HepG2 (cell line): ENCODE results near the gene FSCN2. TPM values are rescaled to one million over a fixed set of nuclear protein-coding genes. Genes with fewer than 3 reads are reported as not detected.

Experiments used
- BRCA1 ChIP-seq: sonication (generic); formaldehyde crosslinking; IDR thresholded peaks from 2 replicates; pipeline ENCODE4 v1.4.0; 2020; ENCODE audit warnings: missing genetic modification reagents
- CEBPG ChIP-seq: IDR thresholded peaks from 2 replicates; pipeline ENCODE4 v1.6.1; 2016
- CHCHD3 ChIP-seq: sonication (generic); formaldehyde crosslinking; IDR thresholded peaks from 2 replicates; pipeline ENCODE4 v1.8.0; 2022; ENCODE audit warnings: mild to moderate bottlenecking, missing genetic modification reagents, moderate library complexity
- FOXC1 ChIP-seq: sonication (generic); formaldehyde crosslinking; IDR thresholded peaks from 2 replicates; pipeline ENCODE4 v1.8.0; 2022; ENCODE audit warnings: mild to moderate bottlenecking, missing genetic modification reagents, borderline replicate concordance
- GATA4 ChIP-seq: sonication (generic); IDR thresholded peaks from 2 replicates; pipeline ENCODE4 v1.6.1; 2016; ENCODE audit warnings: antibody characterized with exemption, low read depth, borderline replicate concordance
- HOXA3 ChIP-seq: sonication (generic); formaldehyde crosslinking; IDR thresholded peaks from 2 replicates; pipeline ENCODE4 v1.5.0; 2020; ENCODE audit warnings: missing genetic modification reagents
- MBNL3 ChIP-seq: fragments of 250-450 bp; sonication (Bioruptor Pico); conservative IDR thresholded peaks from 2 replicates; pipeline ENCODE4 v1.8.0; 2022; ENCODE audit warnings: mild to moderate bottlenecking, inconsistent platforms
- MTA1 ChIP-seq: sonication (generic); formaldehyde crosslinking; IDR thresholded peaks from 2 replicates; pipeline ENCODE4 v1.4.0; 2020; ENCODE audit warnings: missing genetic modification reagents, mild to moderate bottlenecking, borderline replicate concordance
- PCBP1 ChIP-seq: fragments of 200-400 bp; formaldehyde crosslinking; IDR thresholded peaks from 2 replicates; pipeline ENCODE4 v1.6.1; 2017; ENCODE audit warnings: mild to moderate bottlenecking, low read depth, low read length, borderline replicate concordance
- RXRA ChIP-seq: sonication (generic); formaldehyde crosslinking; IDR thresholded peaks from 2 replicates; pipeline ENCODE4 v1.5.1; 2020; ENCODE audit warnings: missing genetic modification reagents
- STAT5B ChIP-seq: sonication (generic); formaldehyde crosslinking; IDR thresholded peaks from 2 replicates; pipeline ENCODE4 v1.4.0; 2020; ENCODE audit warnings: missing genetic modification reagents
- TOE1 ChIP-seq: sonication (generic); formaldehyde crosslinking; IDR thresholded peaks from 2 replicates; pipeline ENCODE4 v1.4.0; 2020; ENCODE audit warnings: mild to moderate bottlenecking, missing genetic modification reagents
- ZNF510 ChIP-seq: sonication (generic); formaldehyde crosslinking; IDR thresholded peaks from 2 replicates; pipeline ENCODE4 v1.4.0; 2020; ENCODE audit warnings: low read depth, mild to moderate bottlenecking, missing genetic modification reagents
- ZNF563 ChIP-seq: sonication (generic); formaldehyde crosslinking; IDR thresholded peaks from 2 replicates; pipeline ENCODE4 v1.8.0; 2022; ENCODE audit warnings: mild to moderate bottlenecking, moderate library complexity, missing genetic modification reagents
- polyA plus RNA-seq, 8 experiments: library from polyadenylated mRNA; depleted of rRNA in 3 of 8; stranded (reverse) in 7 of 8; unstranded in 1 of 8; fragments of >200 nt; fragmentation: Illumina TruSeq in 4 of 8; extraction: Trizol in 4 of 8; gene quantifications; 2 replicates each; pipeline versions ENCODE4 v1.2.1 to v1.2.3, GENCODE V29; 2011 to 2016; ENCODE audit warnings: low read depth in 4 of 8, missing spikeins in 1 of 8, mixed read lengths in 1 of 8; ENCODE audit not compliant: insufficient read depth in 1 of 8
- total RNA-seq, 5 experiments: library from RNA; depleted of rRNA; stranded (reverse); fragments of >200 nt; fragmentation: Illumina TruSeq; extraction: Trizol; gene quantifications; 2 replicates each; pipeline ENCODE4 v1.2.3, GENCODE V29; 2016; ENCODE audit warnings: low read depth in 1 of 5
- TF ChIP-seq, protein P1 (sequence below): sonication (generic); formaldehyde crosslinking; IDR thresholded peaks from 2 replicates; pipeline ENCODE4 v1.5.1; 2020; ENCODE audit warnings: missing genetic modification reagents, mild to moderate bottlenecking, borderline replicate concordance
- TF ChIP-seq, protein P2 (sequence below): sonication (generic); formaldehyde crosslinking; IDR thresholded peaks from 2 replicates; pipeline ENCODE4 v1.9.0; 2021; ENCODE audit warnings: missing genetic modification reagents, borderline replicate concordance
- TF ChIP-seq, protein P3 (sequence below): sonication (generic); formaldehyde crosslinking; IDR thresholded peaks from 2 replicates; pipeline ENCODE4 v1.4.0; 2020; ENCODE audit warnings: missing genetic modification reagents
- TF ChIP-seq, protein P4 (sequence below): sonication (generic); formaldehyde crosslinking; conservative IDR thresholded peaks from 2 replicates; pipeline ENCODE4 v1.8.0; 2022; ENCODE audit warnings: missing genetic modification reagents
- TF ChIP-seq, protein P5 (sequence below): sonication (generic); formaldehyde crosslinking; conservative IDR thresholded peaks from 2 replicates; pipeline ENCODE4 v1.4.0; 2020; ENCODE audit warnings: missing genetic modification reagents

Gene FSCN2
- total and polyA plus RNA-seq, 2 of the 13 experiments (the other 11 are each of a cell fraction or from before 2014, with no cell fraction given), result 0.09 TPM; not detected in 1

DNA sequence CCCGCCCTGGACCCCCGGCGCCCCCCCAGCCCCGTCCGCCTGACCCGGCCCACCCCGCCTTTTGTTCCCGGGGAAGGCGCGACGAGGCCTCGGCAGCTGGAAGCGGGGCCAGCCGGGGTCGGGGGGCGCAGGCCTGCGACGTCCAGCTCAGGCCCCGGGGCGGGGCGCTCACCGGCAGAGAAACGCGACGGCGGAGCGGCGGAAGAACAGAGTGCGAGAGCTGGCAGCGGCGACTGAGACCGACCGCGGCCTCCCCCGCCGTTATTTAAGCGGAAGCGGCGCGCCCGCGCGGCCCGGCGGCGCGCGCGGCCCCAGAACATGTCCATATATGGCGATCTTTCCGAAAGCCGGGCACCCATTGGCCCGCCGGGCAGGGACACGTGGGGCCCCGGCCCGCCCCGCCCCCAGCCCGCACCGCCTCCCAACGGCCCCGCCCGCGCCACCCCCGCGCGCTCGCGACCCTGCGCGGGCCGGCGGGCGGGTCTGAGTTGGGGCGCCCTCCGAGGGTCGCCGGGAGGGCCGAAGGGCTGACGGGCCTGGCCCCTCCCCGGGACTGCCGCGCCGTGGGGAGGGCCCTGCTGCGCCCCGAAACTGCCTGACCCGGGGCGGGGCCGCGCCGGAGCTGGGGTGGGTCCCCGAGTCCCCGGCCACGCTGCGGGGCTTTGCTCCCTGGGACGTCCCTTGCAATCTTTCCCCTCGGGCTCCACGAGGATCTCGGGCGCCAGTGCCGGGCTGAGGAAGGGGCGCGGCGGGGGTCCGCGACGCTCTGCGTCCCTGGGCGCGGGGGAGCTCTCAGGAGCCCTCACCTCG lies 15.4 kb upstream of the FSCN2 start, which contains the start of gene ACTG1 (continued):
- TF ChIP-seq, protein P1, sequence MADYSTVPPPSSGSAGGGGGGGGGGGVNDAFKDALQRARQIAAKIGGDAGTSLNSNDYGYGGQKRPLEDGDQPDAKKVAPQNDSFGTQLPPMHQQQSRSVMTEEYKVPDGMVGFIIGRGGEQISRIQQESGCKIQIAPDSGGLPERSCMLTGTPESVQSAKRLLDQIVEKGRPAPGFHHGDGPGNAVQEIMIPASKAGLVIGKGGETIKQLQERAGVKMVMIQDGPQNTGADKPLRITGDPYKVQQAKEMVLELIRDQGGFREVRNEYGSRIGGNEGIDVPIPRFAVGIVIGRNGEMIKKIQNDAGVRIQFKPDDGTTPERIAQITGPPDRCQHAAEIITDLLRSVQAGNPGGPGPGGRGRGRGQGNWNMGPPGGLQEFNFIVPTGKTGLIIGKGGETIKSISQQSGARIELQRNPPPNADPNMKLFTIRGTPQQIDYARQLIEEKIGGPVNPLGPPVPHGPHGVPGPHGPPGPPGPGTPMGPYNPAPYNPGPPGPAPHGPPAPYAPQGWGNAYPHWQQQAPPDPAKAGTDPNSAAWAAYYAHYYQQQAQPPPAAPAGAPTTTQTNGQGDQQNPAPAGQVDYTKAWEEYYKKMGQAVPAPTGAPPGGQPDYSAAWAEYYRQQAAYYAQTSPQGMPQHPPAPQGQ (CRISPR knock-in tag), result no peak
- TF ChIP-seq, protein P2, sequence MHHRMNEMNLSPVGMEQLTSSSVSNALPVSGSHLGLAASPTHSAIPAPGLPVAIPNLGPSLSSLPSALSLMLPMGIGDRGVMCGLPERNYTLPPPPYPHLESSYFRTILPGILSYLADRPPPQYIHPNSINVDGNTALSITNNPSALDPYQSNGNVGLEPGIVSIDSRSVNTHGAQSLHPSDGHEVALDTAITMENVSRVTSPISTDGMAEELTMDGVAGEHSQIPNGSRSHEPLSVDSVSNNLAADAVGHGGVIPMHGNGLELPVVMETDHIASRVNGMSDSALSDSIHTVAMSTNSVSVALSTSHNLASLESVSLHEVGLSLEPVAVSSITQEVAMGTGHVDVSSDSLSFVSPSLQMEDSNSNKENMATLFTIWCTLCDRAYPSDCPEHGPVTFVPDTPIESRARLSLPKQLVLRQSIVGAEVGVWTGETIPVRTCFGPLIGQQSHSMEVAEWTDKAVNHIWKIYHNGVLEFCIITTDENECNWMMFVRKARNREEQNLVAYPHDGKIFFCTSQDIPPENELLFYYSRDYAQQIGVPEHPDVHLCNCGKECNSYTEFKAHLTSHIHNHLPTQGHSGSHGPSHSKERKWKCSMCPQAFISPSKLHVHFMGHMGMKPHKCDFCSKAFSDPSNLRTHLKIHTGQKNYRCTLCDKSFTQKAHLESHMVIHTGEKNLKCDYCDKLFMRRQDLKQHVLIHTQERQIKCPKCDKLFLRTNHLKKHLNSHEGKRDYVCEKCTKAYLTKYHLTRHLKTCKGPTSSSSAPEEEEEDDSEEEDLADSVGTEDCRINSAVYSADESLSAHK (CRISPR knock-in tag), result no peak; the same call in 1 of the 2 replicates
- TF ChIP-seq TOE1 (CRISPR knock-in tag) (no peak), CHCHD3 (CRISPR knock-in tag) (no peak), ZNF563 (CRISPR knock-in tag) (peak; percentile 57; the same call in 1 of the 2 replicates), BRCA1 (CRISPR knock-in tag) (0 out of 2 replicates have a peak, but pooled peaks have one; percentile 56), STAT5B (CRISPR knock-in tag) (peak; percentile 55; the same call in 1 of the 2 replicates), RXRA (CRISPR knock-in tag) (no peak), FOXC1 (CRISPR knock-in tag) (peak; percentile 31; the same call in 1 of the 2 replicates), GATA4 (peak; percentile 84; the same call in 1 of the 2 replicates), MTA1 (CRISPR knock-in tag) (peak; percentile 68; the same call in 1 of the 2 replicates), MBNL3 (CRISPR knock-in tag) (0 out of 2 replicates have a peak, but pooled peaks have one; percentile 79), PCBP1 (no peak; the same call in 1 of the 2 replicates), ZNF510 (CRISPR knock-in tag) (peak; percentile 43; the same call in 1 of the 2 replicates), CEBPG (CRISPR knock-in tag) (no peak), HOXA3 (no peak; the same call in 1 of the 2 replicates)
- TF ChIP-seq, protein P3, sequence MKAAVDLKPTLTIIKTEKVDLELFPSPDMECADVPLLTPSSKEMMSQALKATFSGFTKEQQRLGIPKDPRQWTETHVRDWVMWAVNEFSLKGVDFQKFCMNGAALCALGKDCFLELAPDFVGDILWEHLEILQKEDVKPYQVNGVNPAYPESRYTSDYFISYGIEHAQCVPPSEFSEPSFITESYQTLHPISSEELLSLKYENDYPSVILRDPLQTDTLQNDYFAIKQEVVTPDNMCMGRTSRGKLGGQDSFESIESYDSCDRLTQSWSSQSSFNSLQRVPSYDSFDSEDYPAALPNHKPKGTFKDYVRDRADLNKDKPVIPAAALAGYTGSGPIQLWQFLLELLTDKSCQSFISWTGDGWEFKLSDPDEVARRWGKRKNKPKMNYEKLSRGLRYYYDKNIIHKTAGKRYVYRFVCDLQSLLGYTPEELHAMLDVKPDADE (CRISPR knock-in tag), result no peak
- TF ChIP-seq, protein P4, sequence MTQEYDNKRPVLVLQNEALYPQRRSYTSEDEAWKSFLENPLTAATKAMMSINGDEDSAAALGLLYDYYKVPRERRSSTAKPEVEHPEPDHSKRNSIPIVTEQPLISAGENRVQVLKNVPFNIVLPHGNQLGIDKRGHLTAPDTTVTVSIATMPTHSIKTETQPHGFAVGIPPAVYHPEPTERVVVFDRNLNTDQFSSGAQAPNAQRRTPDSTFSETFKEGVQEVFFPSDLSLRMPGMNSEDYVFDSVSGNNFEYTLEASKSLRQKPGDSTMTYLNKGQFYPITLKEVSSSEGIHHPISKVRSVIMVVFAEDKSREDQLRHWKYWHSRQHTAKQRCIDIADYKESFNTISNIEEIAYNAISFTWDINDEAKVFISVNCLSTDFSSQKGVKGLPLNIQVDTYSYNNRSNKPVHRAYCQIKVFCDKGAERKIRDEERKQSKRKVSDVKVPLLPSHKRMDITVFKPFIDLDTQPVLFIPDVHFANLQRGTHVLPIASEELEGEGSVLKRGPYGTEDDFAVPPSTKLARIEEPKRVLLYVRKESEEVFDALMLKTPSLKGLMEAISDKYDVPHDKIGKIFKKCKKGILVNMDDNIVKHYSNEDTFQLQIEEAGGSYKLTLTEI (CRISPR knock-in tag), result no peak
- TF ChIP-seq, protein P5, sequence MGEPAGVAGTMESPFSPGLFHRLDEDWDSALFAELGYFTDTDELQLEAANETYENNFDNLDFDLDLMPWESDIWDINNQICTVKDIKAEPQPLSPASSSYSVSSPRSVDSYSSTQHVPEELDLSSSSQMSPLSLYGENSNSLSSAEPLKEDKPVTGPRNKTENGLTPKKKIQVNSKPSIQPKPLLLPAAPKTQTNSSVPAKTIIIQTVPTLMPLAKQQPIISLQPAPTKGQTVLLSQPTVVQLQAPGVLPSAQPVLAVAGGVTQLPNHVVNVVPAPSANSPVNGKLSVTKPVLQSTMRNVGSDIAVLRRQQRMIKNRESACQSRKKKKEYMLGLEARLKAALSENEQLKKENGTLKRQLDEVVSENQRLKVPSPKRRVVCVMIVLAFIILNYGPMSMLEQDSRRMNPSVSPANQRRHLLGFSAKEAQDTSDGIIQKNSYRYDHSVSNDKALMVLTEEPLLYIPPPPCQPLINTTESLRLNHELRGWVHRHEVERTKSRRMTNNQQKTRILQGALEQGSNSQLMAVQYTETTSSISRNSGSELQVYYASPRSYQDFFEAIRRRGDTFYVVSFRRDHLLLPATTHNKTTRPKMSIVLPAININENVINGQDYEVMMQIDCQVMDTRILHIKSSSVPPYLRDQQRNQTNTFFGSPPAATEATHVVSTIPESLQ (CRISPR knock-in tag), result peak; percentile 61; the same call in 1 of the 2 replicates
